Stimulated activated CD4-positive, alpha-beta T cell treated with anti-CD3 and anti-CD28 coated beads, Interleukin-1b, Interleukin-23, amount 100 ng/mL, for 48 hours (primary cell): ENCODE results near the gene PIN1.

Experiments used
- DNase-seq: peaks from one replicate; pipeline ENCODE4 v3.0.0-alpha.2; 2020

PIN1 gene

GRCh38 chr19:9891609-9892373 is 56.7 kb downstream of the PIN1 start:
- no peak for DNase-seq
